Prostate gland (tissue), 2 donors: ENCODE results near the gene TRAF4.

ENCODE experiments used
- CTCF ChIP-seq, 4 experiments: fragments of 200-600 bp in 2 of 4; fragments of 450-650 bp in 2 of 4; sonication (generic) in 2 of 4; IDR thresholded peaks; 1 replicate in 3 of 4; 2 replicates in 1 of 4; pipeline ENCODE4 v1.5.1; 2016 to 2019; ENCODE audit warnings: antibody characterized with exemption in 4 of 4, mild to moderate bottlenecking in 2 of 4, moderate library complexity in 2 of 4
- POLR2A ChIP-seq: fragments of 450-650 bp; IDR thresholded peaks from one replicate; pipeline ENCODE4 v1.6.1; 2016; ENCODE audit warnings: antibody characterized with exemption, mild to moderate bottlenecking
- POLR2AphosphoS5 ChIP-seq: sonication (generic); formaldehyde crosslinking; IDR thresholded peaks from one replicate; pipeline ENCODE4 v1.6.1; 2017; ENCODE audit warnings: antibody characterized with exemption

- TF ChIP-seq CTCF (IDR thresholded peaks at IDR 0.05) = no peak
- no peak for TF ChIP-seq POLR2A
- TF ChIP-seq POLR2AphosphoS5 = no peak
Measured at GRCh38 chr17:28700830-28701492, 42.9 kb upstream of the TRAF4 start.
